HepG2 (cell line): ENCODE results near the gene SLC38A3. TPM values are rescaled to one million over a fixed set of nuclear protein-coding genes. Genes with fewer than 3 reads are reported as not detected.

ENCODE experiments used
- BHLHE40 ChIP-seq: IDR thresholded peaks from 2 replicates; pipeline ENCODE4 v1.6.1; 2011; ENCODE audit warnings: low read length, improper control_type of control experiment
- EED ChIP-seq: sonication (generic); formaldehyde crosslinking; IDR thresholded peaks from 2 replicates; pipeline ENCODE4 v1.5.0; 2020; ENCODE audit warnings: mild to moderate bottlenecking, missing genetic modification reagents
- IRF2 ChIP-seq: IDR thresholded peaks from 2 replicates; pipeline ENCODE4 v1.6.1; 2018; ENCODE audit warnings: missing genetic modification reagents, missing compliant biosample characterization
- ONECUT2 ChIP-seq: sonication (generic); formaldehyde crosslinking; IDR thresholded peaks from 2 replicates; pipeline ENCODE4 v1.4.0; 2020; ENCODE audit warnings: missing genetic modification reagents
- RELA ChIP-seq: sonication (generic); formaldehyde crosslinking; IDR thresholded peaks from 2 replicates; pipeline ENCODE4 v1.4.0; 2020; ENCODE audit warnings: missing genetic modification reagents
- TAF1 ChIP-seq: sonication (generic); formaldehyde crosslinking; IDR thresholded peaks from 2 replicates; pipeline ENCODE4 v1.4.0; 2020; ENCODE audit warnings: missing genetic modification reagents
- ZNF160 ChIP-seq: sonication (generic); formaldehyde crosslinking; IDR thresholded peaks from 2 replicates; pipeline ENCODE4 v1.8.0; 2022; ENCODE audit warnings: mild to moderate bottlenecking, inconsistent platforms, missing genetic modification reagents
- ZNF251 ChIP-seq: sonication (generic); formaldehyde crosslinking; IDR thresholded peaks from 2 replicates; pipeline ENCODE4 v1.9.0; 2021; ENCODE audit warnings: mild to moderate bottlenecking, missing genetic modification reagents
- ZNF557 ChIP-seq: sonication (generic); formaldehyde crosslinking; IDR thresholded peaks from 2 replicates; pipeline ENCODE4 v1.4.0; 2020; ENCODE audit warnings: missing genetic modification reagents
- ZNF577 ChIP-seq: sonication (generic); formaldehyde crosslinking; IDR thresholded peaks from 2 replicates; pipeline ENCODE4 v1.4.0; 2020; ENCODE audit warnings: mild to moderate bottlenecking, low read depth, missing genetic modification reagents, borderline replicate concordance
- ZNF670 ChIP-seq: sonication (generic); formaldehyde crosslinking; IDR thresholded peaks from 2 replicates; pipeline ENCODE4 v1.8.0; 2022; ENCODE audit warnings: mild to moderate bottlenecking, missing genetic modification reagents, borderline replicate concordance
- ZNF780A ChIP-seq: sonication (generic); formaldehyde crosslinking; IDR thresholded peaks from 2 replicates; pipeline ENCODE4 v1.8.0; 2022; ENCODE audit warnings: mild to moderate bottlenecking, missing genetic modification reagents, moderate library complexity
- ZSCAN21 ChIP-seq: sonication (generic); formaldehyde crosslinking; IDR thresholded peaks from 2 replicates; pipeline ENCODE4 v1.8.0; 2022; ENCODE audit warnings: mild to moderate bottlenecking, missing genetic modification reagents, moderate library complexity, borderline replicate concordance
- polyA plus RNA-seq, 8 experiments: library from polyadenylated mRNA; depleted of rRNA in 3 of 8; stranded (reverse) in 7 of 8; unstranded in 1 of 8; fragments of >200 nt; fragmentation: Illumina TruSeq in 4 of 8; extraction: Trizol in 4 of 8; gene quantifications; 2 replicates each; pipeline versions ENCODE4 v1.2.1 to v1.2.3, GENCODE V29; 2011 to 2016; ENCODE audit warnings: low read depth in 4 of 8, missing spikeins in 1 of 8, mixed read lengths in 1 of 8; ENCODE audit not compliant: insufficient read depth in 1 of 8
- total RNA-seq, 5 experiments: library from RNA; depleted of rRNA; stranded (reverse); fragments of >200 nt; fragmentation: Illumina TruSeq; extraction: Trizol; gene quantifications; 2 replicates each; pipeline ENCODE4 v1.2.3, GENCODE V29; 2016; ENCODE audit warnings: low read depth in 1 of 5
- TF ChIP-seq, protein P1 (sequence below): sonication (generic); formaldehyde crosslinking; IDR thresholded peaks from 2 replicates; pipeline ENCODE4 v1.8.0; 2022; ENCODE audit warnings: missing genetic modification reagents, mild to moderate bottlenecking, inconsistent platforms, borderline replicate concordance
- TF ChIP-seq, protein P2 (sequence below): sonication (generic); formaldehyde crosslinking; conservative IDR thresholded peaks from 2 replicates; pipeline ENCODE4 v1.4.0; 2020; ENCODE audit warnings: missing genetic modification reagents
- TF ChIP-seq, protein P3 (sequence below): sonication (generic); formaldehyde crosslinking; IDR thresholded peaks from 2 replicates; pipeline ENCODE4 v1.4.0; 2020; ENCODE audit warnings: mild to moderate bottlenecking, missing genetic modification reagents
- TF ChIP-seq, protein P4 (sequence below): sonication (generic); formaldehyde crosslinking; IDR thresholded peaks from 2 replicates; pipeline ENCODE4 v1.5.0; 2020; ENCODE audit warnings: missing genetic modification reagents
- TF ChIP-seq, protein P5 (sequence below): sonication (generic); formaldehyde crosslinking; conservative IDR thresholded peaks from 2 replicates; pipeline ENCODE4 v1.4.0; 2020; ENCODE audit warnings: missing genetic modification reagents
- TF ChIP-seq, protein P6 (sequence below): sonication (generic); formaldehyde crosslinking; IDR thresholded peaks from 2 replicates; pipeline ENCODE4 v1.5.0; 2020; ENCODE audit warnings: missing genetic modification reagents
- TF ChIP-seq, protein P7 (sequence below): sonication (generic); formaldehyde crosslinking; IDR thresholded peaks from 2 replicates; pipeline ENCODE4 v1.8.0; 2022; ENCODE audit warnings: low read depth, missing genetic modification reagents

The SLC38A3 gene
- total and polyA plus RNA-seq, 2 of the 13 experiments (the other 11 are each of a cell fraction or from before 2014, with no cell fraction given), result 29.8 to 164 TPM

DNA sequence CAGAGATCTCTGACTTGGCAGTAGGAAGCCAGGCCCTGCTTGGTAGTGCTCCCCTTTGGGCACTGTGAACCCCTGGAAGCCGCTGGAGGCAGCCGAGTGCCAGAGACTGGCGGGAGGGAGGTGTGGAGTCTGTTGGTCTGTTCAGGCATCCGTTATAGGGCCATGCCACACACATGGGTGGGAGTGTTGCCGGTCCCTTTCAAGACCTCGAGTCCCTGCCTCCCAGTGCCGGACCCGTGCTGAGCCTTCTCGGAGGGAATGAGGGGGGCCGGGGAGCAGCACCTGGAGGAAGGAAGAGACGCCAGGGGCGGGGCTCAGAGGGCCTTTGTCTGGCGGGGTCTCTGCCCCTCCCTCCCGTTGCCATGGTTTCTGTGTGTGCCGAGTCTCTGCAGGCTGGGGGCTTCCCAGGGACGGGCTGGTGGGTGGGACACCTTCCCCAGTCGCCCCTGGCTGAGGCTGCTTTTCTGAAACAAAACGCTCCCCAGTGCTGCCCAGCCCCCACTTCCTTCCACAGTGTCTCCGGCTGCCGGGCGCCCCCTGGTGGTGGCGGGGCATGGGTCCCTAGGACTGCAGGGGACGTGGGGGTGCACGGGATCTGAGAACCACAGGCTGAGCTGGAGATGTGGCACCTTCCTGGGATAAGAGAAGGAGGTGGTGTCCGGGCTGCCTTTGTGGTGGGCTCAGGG, 40.9 kb downstream of the SLC38A3 start (continued):
- TF ChIP-seq, protein P1, sequence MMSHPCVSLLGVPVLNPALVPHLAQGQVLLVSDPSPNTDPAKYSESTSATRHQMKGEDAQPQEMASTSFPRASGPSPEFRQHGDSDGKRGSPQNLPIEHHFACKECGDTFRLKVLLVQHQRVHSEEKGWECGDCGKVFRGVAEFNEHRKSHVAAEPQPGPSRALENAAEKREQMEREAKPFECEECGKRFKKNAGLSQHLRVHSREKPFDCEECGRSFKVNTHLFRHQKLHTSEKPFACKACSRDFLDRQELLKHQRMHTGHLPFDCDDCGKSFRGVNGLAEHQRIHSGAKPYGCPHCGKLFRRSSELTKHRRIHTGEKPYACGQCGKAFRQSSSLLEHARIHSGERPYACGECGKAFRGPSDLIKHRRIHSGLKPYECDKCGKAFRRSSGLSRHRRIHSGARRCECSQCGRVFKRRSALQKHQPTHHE (CRISPR knock-in tag), result no peak
- no peak for TF ChIP-seq ONECUT2
- TF ChIP-seq ZSCAN21 (CRISPR knock-in tag), result no peak
- TF ChIP-seq, protein P2, sequence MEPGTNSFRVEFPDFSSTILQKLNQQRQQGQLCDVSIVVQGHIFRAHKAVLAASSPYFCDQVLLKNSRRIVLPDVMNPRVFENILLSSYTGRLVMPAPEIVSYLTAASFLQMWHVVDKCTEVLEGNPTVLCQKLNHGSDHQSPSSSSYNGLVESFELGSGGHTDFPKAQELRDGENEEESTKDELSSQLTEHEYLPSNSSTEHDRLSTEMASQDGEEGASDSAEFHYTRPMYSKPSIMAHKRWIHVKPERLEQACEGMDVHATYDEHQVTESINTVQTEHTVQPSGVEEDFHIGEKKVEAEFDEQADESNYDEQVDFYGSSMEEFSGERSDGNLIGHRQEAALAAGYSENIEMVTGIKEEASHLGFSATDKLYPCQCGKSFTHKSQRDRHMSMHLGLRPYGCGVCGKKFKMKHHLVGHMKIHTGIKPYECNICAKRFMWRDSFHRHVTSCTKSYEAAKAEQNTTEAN, result no peak
- TF ChIP-seq ZNF670, result no peak
- peak; percentile 76; the same call in 1 of the 2 replicates for TF ChIP-seq IRF2 (CRISPR knock-in tag)
- no peak for TF ChIP-seq TAF1
- TF ChIP-seq ZNF160 (CRISPR knock-in tag), result no peak; the same call in 1 of the 2 replicates
- TF ChIP-seq BHLHE40, result peak; percentile 47; the same call in 1 of the 2 replicates
- TF ChIP-seq, protein P3, sequence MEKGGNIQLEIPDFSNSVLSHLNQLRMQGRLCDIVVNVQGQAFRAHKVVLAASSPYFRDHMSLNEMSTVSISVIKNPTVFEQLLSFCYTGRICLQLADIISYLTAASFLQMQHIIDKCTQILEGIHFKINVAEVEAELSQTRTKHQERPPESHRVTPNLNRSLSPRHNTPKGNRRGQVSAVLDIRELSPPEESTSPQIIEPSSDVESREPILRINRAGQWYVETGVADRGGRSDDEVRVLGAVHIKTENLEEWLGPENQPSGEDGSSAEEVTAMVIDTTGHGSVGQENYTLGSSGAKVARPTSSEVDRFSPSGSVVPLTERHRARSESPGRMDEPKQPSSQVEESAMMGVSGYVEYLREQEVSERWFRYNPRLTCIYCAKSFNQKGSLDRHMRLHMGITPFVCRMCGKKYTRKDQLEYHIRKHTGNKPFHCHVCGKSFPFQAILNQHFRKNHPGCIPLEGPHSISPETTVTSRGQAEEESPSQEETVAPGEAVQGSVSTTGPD (CRISPR knock-in tag), result no peak
- TF ChIP-seq, protein P4, sequence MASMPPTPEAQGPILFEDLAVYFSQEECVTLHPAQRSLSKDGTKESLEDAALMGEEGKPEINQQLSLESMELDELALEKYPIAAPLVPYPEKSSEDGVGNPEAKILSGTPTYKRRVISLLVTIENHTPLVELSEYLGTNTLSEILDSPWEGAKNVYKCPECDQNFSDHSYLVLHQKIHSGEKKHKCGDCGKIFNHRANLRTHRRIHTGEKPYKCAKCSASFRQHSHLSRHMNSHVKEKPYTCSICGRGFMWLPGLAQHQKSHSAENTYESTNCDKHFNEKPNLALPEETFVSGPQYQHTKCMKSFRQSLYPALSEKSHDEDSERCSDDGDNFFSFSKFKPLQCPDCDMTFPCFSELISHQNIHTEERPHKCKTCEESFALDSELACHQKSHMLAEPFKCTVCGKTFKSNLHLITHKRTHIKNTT (CRISPR knock-in tag), result no peak
- no peak for TF ChIP-seq RELA (CRISPR knock-in tag)
- no peak for TF ChIP-seq EED
- TF ChIP-seq, protein P5, sequence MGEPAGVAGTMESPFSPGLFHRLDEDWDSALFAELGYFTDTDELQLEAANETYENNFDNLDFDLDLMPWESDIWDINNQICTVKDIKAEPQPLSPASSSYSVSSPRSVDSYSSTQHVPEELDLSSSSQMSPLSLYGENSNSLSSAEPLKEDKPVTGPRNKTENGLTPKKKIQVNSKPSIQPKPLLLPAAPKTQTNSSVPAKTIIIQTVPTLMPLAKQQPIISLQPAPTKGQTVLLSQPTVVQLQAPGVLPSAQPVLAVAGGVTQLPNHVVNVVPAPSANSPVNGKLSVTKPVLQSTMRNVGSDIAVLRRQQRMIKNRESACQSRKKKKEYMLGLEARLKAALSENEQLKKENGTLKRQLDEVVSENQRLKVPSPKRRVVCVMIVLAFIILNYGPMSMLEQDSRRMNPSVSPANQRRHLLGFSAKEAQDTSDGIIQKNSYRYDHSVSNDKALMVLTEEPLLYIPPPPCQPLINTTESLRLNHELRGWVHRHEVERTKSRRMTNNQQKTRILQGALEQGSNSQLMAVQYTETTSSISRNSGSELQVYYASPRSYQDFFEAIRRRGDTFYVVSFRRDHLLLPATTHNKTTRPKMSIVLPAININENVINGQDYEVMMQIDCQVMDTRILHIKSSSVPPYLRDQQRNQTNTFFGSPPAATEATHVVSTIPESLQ (CRISPR knock-in tag), result no peak
- TF ChIP-seq ZNF577 (CRISPR knock-in tag), result no peak
- TF ChIP-seq ZNF251 (CRISPR knock-in tag), result no peak
- no peak for TF ChIP-seq ZNF780A (CRISPR knock-in tag)
- TF ChIP-seq, protein P6, sequence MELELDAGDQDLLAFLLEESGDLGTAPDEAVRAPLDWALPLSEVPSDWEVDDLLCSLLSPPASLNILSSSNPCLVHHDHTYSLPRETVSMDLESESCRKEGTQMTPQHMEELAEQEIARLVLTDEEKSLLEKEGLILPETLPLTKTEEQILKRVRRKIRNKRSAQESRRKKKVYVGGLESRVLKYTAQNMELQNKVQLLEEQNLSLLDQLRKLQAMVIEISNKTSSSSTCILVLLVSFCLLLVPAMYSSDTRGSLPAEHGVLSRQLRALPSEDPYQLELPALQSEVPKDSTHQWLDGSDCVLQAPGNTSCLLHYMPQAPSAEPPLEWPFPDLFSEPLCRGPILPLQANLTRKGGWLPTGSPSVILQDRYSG (CRISPR knock-in tag), result no peak
- TF ChIP-seq, protein P7, sequence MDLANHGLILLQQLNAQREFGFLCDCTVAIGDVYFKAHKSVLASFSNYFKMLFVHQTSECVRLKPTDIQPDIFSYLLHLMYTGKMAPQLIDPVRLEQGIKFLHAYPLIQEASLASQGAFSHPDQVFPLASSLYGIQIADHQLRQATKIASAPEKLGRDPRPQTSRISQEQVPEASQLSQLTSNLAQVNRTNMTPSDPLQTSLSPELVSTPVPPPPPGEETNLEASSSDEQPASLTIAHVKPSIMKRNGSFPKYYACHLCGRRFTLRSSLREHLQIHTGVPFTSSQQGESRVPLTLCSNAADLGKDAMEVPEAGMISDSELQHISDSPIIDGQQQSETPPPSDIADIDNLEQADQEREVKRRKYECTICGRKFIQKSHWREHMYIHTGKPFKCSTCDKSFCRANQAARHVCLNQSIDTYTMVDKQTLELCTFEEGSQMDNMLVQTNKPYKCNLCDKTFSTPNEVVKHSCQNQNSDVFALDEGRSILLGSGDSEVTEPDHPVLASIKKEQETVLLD (CRISPR knock-in tag), result no peak
- TF ChIP-seq ZNF557 (CRISPR knock-in tag), result no peak
